Measurements from ENCODE around the gene GALNT4.

The GALNT4 gene

DNA sequence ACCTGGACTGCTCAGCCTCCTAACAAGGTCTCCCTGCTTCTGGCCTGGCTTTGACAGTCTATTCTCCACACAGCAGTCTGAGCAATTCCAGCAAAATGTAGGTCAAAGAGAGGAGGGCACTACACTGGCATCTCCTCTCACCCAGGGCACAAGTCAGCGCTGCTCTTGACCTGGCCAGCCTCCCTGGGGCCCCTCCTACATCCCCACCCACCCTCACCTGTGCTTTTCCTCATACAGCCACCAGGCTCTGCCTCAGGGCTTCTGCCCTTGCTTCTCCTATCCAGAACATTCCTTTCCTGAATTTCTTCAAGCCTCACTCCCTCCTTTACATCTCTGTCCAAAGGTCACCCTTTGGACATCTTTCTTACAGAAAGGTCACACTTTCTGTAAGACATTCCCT is 33.7 kb downstream of the GALNT4 start:
- DNase-seq, result no peak

DNA sequence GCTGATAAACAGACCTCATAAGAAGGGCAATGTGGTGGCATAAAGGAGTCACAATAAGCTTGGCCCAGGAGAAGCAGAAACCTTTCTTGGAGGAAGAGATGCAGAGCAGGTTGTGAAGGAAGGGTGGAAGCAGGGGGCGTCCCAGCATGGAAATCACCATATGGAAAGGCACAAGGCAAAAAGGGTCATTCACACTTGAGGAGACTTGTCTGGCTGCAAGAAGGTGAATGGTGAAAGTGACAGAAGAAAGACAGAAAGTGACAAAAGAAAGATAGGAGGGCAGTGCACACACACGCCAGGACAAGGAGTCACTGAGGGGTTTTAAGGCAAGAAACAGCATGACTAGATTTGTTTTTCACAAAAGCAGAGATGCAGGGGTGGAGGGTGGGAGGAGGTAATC is 38.3 kb downstream of the GALNT4 start:
- DNase-seq, result no peak

DNA sequence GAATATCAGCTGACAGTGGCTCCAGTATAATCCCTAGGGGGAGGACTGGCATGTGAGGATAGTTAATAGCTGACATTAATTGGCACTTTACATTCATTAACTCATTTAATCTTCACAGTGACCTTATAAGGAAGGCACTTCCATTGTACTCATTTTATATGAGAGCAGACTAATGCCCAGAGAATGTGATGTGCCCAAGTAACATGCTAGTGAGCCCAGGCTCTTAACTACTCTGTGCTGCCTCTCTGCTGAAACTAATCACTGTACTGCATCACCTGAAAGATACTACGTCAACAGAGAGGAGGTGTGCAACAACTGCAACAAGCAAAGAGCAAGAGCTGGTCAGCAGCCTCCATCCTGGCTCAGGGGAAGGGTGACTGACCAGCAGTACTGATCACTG is 40.1 kb downstream of the GALNT4 start:
- no peak for DNase-seq

DNA sequence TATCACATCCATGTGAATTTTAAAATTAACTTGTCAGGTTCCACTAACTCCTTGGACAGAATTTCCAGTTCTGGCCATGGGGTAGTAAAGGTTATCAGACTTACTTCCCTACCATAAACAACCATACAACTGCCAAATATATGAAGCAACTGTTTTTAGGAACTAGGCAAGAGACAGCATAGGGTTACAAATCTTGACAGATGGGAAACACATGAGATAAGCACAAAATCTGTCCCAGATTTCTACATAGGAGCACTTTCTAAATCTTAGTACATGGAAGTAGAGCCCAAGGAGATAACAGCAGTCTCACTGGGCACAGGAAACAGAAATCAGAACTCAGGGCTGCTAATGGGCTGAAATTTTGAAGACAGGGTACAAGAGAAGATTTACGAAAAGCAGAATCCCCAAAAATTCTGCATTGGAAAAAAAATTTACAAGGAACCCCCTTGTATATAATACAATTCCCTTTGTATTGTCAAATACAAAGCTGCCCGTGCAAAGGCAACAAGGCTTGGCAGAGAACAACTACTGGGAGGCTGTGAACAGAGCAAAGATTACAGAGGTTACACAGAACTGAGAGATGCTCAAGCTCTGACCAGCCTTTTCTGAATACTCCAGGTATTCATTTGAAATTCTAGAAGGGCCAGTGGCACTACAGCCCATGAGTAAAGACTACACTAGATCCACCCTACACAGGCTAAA is 43.2 kb downstream of the GALNT4 start:
- DNase-seq, result no peak

DNA sequence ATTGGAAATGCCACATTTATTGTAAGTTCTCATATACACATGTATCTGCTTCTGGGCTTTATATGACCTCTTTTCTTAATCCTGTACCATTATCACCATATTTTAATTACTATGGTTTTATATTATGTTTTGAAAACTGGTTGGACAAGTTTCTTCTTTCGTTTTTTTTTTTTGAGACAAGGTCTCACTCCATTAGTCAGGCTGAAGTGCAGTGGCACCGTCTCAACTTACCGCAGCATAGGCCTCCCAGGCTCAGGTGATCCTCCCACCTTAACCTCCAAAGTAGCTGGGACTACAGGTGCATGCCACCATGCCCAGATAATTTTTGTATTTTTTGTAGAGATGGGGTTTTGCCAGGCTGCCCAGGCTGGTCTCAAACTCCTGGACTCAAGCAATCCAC is 44.6 kb downstream of the GALNT4 start:
- DNase-seq, result no peak

DNA sequence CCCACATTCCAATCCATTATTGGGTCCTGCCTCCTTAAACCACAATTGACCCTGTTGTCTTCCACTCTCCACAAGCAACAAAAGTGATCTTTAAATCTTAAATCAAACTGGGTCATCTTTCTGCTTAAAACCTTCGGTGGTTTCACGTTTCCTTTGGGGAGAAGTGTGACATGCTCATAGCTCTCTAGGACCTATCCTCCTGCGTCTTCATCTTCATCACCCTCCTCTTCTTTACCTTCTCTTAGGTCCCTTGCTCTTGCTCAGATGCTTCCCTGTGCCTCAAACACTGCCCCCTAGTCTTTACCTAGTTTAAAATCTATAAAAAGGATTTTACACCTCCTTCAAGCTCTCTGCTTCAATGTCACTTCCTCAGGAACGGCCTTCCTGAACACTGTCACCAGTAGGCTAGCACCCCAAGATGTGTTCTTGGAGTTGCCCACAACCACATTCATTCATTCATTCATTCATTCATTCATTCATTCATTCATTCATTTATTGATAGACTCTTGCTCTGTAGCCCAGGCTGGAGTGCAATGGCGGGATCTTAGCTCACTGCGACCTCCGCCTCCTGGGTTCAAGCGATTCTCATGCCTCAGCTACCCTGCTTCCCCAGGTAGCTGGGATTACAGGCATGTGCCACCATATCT is 46.8 kb downstream of the GALNT4 start:
- DNase-seq, result no peak

DNA sequence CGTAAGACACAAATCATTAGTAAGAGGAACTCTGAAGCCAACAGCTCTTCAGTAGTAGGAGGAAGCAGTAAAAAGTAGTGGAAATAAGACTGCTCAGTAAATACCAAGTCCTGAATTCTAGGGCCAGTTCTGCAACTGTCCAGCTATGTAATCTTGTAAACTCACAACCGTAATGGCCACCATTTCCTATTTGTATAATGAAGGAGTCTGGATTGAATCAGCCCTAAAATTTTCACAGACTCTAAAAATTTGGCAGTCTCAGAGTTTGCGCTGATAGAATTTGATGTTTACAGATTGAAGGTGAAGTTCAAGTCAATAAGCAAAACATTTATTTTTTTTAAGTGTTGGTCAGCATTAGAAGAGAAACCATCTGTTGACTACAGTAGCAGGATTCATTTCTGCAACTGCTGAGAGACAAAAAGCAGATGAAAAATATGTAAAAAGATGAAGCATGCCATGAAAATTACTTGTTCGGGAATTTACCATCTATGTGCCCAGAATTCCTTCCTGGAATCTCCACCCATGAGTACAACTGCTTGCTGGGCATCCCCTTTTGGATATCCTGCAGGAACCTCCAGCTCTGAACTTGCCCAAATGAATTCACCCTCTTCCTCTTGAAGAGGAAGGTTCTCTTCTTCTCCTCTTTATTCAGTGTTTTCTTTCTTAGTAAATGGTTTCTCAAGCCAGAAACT is 47.5 kb downstream of the GALNT4 start:
- no peak for DNase-seq

DNA sequence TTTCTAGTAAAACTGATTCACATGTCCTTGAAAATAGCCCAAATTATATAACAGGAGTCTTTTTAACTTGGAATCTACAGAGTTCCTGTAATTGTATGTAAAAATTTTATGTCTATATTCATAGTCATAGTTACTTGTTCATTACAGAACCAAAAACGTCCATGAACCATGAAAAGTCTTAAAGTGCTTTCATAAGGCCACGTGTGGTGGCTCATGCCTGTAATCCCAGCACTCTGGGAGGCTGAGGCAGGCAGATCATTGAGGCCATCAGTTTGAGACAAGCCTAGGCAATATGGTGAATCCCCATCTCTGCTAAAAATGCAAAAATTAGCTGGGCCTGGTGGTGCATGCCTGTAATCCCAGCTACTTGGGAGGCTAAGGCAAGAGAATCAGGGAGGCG is 48.4 kb downstream of the GALNT4 start:
- no peak for DNase-seq

DNA sequence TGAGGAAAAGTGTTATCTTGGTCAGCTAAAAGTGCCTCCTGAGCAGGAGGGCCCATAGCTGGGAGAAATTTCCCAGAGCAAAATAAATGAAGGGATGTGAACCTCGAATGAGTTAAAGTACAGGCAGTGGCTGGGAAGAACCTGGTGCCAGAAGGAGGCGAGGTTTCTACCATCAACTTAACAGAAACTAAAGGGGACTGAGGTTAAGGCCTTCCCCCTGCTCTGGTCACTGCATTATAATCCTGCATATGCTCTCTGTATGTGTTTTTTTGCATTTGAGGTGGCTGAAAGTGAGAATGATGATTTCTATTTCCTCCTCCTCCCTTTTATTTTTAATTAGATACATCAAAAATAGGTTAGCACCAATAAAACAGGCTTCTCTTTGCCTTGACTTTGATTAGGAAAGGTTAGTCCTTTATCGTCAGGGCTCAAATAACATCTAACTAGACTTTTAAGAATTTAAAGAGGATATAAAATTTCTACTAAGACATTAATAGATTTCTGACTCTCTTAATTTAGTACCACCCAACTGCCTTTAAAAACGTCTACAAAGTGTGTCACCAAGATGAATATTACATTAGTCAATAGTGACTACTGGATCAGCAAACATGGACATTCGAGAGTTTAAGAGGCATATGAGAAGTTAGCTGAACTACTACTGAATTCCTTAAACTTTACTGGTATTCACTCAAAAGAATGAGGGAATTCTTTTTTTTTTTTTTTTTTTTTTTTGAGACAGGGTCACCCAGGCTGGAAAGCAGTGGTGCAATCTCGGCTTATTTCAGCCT is 49.2 kb downstream of the GALNT4 start:
- no peak for DNase-seq

DNA sequence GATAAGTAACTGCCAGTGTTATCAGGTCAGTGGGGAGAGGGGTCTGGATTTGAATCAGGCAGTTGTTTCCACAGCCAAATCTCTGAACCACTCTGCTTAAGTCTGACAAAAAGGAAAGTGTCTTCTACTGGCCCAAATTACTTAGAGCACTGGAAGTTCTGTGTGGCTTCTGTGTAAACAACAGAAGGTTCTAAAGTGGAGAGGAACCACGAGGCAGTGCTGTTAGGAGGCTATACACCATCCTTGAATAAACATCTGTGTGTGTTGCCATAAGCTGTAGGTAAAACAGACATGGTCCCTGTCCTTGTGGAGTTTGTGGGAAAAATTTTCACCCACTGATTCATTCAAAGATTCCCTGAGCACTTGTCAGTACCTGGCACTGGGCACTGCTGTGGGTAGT is 50.0 kb downstream of the GALNT4 start:
- no peak for DNase-seq
